ENCODE results near the gene SPRED3.
"Not testable (repeated sequence)": the region's sequence is repeated elsewhere in the genome, so short reads cannot be mapped to it uniquely, and the experiment has no call there.

The SPRED3 gene

DNA sequence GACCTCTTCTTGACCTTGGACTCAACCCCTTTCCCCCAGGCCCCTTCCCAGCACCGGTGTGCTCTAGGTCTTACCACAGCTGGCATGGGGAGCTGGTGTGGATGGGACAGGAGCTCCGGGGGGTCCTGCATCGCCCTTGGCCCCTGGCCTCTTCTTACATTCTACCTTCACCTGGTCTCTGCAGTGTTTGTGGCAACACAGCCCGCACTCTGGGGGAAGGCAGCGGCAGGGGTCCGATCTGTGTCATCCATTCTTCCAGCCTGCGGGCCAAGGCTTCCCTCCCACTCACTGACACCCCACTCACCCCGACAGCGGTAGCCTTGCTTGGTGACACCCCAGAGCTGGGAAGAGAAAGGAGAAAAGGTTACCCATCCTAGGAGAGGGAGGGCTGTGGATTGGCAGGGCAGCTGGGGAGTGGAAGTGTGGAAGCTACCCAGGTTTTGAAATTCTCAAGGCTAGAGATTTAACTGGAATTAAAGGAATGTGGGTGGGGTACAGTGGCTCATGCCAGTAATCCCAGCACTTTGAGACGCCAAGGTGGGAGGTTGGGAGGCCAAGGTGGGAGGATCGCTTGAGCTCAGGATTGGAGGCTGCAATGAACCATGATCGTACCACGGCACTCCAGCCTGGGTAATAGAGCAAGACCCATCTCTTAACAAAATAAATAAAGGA is 22.7 kb downstream of the SPRED3 start:
- no peak for DNase-seq (ENCODE audit: low read depth)
- H3K4me3 ChIP-seq (ENCODE audit: low read depth, low read length), result no peak overlapping the region
- TF ChIP-seq, protein P1, sequence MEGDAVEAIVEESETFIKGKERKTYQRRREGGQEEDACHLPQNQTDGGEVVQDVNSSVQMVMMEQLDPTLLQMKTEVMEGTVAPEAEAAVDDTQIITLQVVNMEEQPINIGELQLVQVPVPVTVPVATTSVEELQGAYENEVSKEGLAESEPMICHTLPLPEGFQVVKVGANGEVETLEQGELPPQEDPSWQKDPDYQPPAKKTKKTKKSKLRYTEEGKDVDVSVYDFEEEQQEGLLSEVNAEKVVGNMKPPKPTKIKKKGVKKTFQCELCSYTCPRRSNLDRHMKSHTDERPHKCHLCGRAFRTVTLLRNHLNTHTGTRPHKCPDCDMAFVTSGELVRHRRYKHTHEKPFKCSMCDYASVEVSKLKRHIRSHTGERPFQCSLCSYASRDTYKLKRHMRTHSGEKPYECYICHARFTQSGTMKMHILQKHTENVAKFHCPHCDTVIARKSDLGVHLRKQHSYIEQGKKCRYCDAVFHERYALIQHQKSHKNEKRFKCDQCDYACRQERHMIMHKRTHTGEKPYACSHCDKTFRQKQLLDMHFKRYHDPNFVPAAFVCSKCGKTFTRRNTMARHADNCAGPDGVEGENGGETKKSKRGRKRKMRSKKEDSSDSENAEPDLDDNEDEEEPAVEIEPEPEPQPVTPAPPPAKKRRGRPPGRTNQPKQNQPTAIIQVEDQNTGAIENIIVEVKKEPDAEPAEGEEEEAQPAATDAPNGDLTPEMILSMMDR (IDR thresholded peaks at IDR 0.05; ENCODE audit: control insufficient read depth, extremely low read depth, insufficient read depth), result no peak

DNA sequence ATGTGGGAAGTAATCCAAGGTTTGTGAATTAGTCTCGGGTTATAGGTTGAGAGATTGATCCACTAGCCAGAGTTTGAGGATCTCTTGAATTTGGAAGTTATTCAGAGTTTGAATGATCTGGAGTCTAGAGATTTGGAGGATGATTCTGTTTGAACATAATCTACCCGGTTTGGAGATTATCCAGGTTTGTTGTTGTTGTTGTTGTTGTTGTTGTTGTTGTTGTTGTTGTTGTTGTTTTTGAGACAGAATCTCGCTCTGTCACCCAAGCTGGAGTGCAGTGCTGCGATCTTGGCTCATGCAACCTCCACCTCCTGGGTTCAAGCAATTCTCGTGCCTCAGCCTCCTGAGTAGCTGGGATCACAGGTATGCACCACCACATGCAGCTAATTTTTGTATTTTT is 23.4 kb downstream of the SPRED3 start:
- H3K4me3 ChIP-seq (ENCODE audit: low read depth, low read length); DNase-seq (ENCODE audit: low read depth): not testable (repeated sequence)

DNA sequence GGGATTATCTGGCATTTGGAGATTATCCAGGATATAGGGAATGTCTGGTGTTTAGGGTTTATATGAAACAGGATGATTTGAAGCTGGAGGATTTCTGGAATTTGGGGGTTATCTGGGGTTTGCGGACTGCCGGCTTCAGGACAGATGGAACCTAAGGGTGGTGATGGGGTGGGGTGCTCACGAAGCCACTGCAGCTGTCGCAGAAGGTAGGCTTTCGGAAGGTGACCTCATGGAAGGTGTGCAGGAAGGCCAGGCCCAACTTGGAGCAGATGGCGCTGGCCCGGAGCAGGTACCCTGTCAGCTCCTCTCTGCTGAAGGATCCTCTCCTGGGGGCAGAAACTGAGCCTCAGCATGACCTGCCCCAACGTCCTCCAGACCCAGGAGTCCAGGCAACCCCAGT is 24.0 kb downstream of the SPRED3 start:
- TF ChIP-seq, protein P1 (IDR thresholded peaks at IDR 0.05; ENCODE audit: control insufficient read depth, extremely low read depth, insufficient read depth), result no peak
- DNase-seq (ENCODE audit: low read depth), result no peak
- no peak overlapping the region for H3K4me3 ChIP-seq (ENCODE audit: low read depth, low read length)

DNA sequence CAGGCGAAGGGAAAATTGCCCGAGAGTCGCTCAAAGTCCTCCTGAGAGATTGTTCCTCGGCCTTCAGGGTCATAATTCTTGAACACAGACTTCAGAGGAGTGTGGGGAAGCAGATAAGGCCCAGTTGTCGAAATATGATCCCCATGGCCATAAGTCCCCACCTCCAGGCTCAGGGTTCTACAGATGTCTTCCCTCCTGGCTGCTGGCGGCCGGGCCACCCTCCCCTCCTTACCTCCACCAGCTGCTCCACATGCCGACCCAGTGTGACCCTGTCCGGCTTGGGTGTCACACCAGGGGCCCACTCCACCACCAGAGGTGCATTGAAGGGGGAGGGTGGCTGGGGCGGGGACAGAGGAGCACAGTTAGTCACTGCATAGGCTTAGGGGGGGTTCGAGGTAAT is 24.5 kb downstream of the SPRED3 start:
- DNase-seq (ENCODE audit: low read depth), result no peak
- H3K4me3 ChIP-seq (ENCODE audit: low read depth, low read length), result no peak overlapping the region
- TF ChIP-seq, protein P1 (IDR thresholded peaks at IDR 0.05; ENCODE audit: control insufficient read depth, extremely low read depth, insufficient read depth), result no peak

DNA sequence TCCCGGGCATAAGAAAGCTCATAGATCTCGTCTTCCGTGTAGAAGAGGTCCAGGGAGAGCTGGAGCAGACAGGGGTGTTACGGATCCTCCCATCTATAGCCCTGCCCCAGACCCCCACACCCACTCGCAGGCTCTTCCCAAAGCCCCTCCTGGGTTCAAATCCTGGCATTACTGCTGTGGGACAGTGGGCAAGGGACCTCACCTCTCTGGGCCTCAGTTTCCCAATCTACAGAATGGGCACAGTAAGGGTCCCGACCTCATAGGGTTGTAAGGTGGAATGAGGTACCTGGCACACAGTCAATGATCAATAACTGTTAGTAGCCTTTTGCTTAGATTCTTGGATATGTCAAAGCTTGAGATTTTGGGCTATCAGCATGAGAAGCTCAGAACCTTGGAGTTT is 24.9 kb downstream of the SPRED3 start:
- TF ChIP-seq, protein P1 (IDR thresholded peaks at IDR 0.05; ENCODE audit: control insufficient read depth, extremely low read depth, insufficient read depth), result no peak
- no peak overlapping the region for H3K4me3 ChIP-seq (ENCODE audit: low read depth, low read length)
- DNase-seq (ENCODE audit: low read depth), result no peak

DNA sequence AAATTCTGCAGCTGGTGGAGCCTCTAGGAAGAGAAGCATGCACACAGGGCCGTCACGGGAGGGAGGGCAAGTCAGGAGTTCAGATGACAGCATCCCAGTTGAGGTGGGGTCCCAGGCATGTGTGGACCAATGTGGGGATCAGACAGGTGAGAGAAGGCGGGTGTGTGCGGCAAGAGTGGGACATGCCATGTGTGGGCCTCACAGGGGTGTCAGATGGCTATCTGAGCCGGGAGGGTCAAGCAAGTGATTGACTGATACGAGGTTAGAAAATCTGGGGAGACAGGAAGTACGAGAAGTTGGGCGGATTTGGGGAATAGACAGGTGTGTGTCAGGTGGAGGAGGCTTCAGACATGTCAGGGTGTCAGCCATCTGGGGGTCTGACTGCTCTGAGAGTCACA is 28.6 kb downstream of the SPRED3 start:
- no peak for DNase-seq (ENCODE audit: low read depth)
- no peak overlapping the region for H3K4me3 ChIP-seq (ENCODE audit: low read depth, low read length)

DNA sequence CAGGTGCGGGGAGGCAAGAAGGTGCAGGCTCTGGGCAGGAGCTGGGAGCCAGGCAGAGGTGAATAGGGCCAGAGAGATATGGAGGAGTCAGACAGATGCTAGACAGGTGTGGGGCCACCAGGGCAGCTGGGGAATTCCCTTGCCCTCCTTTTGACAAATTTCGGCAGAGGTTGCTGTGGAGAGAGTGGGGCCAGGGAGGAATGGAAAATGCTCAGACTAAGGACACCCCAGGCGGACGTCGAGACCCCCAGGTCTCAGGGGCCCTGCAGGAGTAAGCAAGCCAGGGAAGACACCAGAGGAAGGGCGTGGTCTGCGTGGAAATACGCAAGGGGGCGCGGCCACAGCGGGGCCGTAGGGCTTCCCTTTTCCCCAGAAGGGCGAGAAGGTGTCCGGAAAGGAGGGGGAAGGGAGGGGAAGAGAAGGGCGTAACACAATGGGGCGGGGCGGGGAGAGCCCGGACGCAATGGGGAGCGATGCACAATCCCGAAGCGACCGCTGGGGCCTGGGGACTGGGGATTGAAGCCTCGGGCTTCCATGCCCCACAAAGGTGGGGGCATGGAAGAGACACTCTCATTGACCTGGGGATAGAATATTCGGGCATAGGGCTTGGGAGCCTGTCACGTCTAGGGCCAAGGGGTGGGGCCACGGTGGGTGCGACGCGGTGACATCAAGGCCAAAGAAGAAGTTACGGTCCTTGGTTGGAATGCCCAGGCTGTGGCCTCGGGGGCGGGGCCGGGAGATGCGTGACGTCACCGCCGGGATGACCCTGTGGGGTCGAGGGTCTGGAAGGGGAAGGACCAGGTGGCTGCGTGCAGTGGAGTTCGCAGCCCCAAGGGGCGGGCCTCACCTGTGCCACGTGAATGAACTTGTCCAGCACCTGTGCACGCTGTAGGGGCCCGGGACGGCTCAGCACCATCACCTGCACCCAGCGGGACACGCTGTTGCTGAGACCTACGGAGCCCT is 29.3 kb downstream of the SPRED3 start:
- H3K4me3 ChIP-seq (ENCODE audit: low read depth, low read length), result no peak overlapping the region
- TF ChIP-seq, protein P1 (IDR thresholded peaks at IDR 0.05; ENCODE audit: control insufficient read depth, extremely low read depth, insufficient read depth), result no peak
- DNase-seq (ENCODE audit: low read depth), result no peak

More for the DNA sequence above, 28.6 kb downstream of the SPRED3 start:
- TF ChIP-seq, protein P1 (IDR thresholded peaks at IDR 0.05; ENCODE audit: control insufficient read depth, extremely low read depth, insufficient read depth), result no peak
